ENCODE results near the gene MAD1L1.

Gene MAD1L1

DNA sequence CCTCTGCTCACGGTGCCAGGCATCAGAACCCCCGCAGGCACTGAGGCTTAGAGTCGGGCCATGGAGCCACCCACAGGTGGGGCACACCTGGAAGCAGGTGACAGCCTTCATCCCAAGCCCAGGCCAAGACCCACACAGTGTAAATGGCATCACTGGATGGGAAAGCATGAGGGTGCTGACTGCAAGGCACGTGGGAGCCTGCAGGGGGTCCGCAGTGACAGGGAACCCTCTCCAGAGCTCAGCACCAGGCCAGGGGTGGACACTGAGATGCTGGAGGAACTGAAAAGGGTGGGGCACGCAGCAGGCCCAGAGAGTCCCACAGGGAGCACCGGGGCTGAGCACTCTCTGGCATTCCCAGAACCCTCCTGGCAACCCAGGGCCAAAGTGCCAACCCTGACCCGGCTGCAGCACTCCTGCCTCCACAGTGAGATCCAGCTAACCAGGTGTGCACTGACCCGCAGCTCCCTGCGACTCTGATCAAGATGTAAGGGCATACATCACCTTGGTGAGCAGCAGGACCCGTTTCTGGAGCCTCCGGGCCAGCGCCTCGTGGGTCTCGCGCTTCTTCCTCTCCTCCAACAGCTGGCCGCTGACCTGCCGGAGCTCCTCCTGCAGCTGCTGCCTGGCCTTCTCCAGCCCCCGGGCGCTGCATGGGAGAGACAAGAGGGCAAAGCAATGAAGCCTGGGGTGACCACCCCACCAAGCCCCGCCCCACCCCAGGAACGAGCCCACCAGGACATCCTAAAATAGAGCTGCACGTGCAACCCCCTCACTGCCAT is 163.9 kb downstream of the MAD1L1 start:
- H3K23ac ChIP-seq (ENCODE audit: low read length in 2 of 2), result no peak overlapping the region
- H3K79me1 ChIP-seq (replicated peaks; ENCODE audit: low read length, poor library complexity, severe bottlenecking), result peaks cover 11% of the 10 kb centered on the region
- H2BK5ac ChIP-seq (ENCODE audit: low read depth, low read length, poor library complexity, severe bottlenecking), result no peak overlapping the region
- no peak overlapping the region for H2BK15ac ChIP-seq (ENCODE audit: low read depth, poor library complexity, severe bottlenecking)
- no peak overlapping the region for H2BK12ac ChIP-seq (ENCODE audit: low read length in 2 of 2)
- no peak overlapping the region for H3K4me2 ChIP-seq (ENCODE audit: low read length, poor library complexity, severe bottlenecking)
- no peak overlapping the region for H3K4ac ChIP-seq (ENCODE audit: low read depth in 1 of 2, low read length in 2 of 2)
- H3K27me3 ChIP-seq (ENCODE audit: control insufficient read depth in 1 of 2, insufficient read depth in 1 of 2, low read length in 2 of 2), result no peaks in the 10 kb centered on the region
- H4K8ac ChIP-seq (ENCODE audit: low read length), result no peak overlapping the region
- 92% methylated on average over 23 of the region's 23 CpGs for WGBS
- H3K36me3 ChIP-seq (ENCODE audit: control insufficient read depth in 1 of 2, insufficient read depth in 2 of 2, low read depth in 1 of 2, low read length in 2 of 2), result peaks cover 17 to 62% of the 10 kb centered on the region in 2 experiments
- no peak overlapping the region for H3K4me3 ChIP-seq (ENCODE audit: insufficient read depth in 1 of 2, low read depth in 1 of 2, low read length in 2 of 2)
- no peak overlapping the region for H2BK120ac ChIP-seq (ENCODE audit: low read depth, low read length)
- no peak overlapping the region for H3K18ac ChIP-seq (ENCODE audit: low read depth in 1 of 2, low read length in 2 of 2)
- no peaks in the 10 kb centered on the region for H3K9me3 ChIP-seq (ENCODE audit: control insufficient read depth, low read length)
- H3K4me1 ChIP-seq (ENCODE audit: control insufficient read depth, insufficient read depth, low read depth, low read length), result peaks cover 28% of the 10 kb centered on the region
- no peak overlapping the region for H3K27ac ChIP-seq (ENCODE audit: low read length, poor library complexity, severe bottlenecking)
- no peak overlapping the region for H2AK5ac ChIP-seq (ENCODE audit: low read length, severe bottlenecking)
- H3K14ac ChIP-seq (ENCODE audit: low read length in 2 of 2), result no peak overlapping the region
- H3K9ac ChIP-seq (ENCODE audit: low read length), result no peak overlapping the region
- H4K91ac ChIP-seq (ENCODE audit: low read length), result no peak overlapping the region
- no peak overlapping the region for H2AFZ ChIP-seq (ENCODE audit: low read depth, low read length)
- no peak for DNase-seq

- DNase-seq, result no peak
- Histone ChIP-seq H4K91ac (ENCODE audit: low read length) (no peak overlapping the region), H3K27me3 (ENCODE audit: control insufficient read depth in 1 of 2, insufficient read depth in 1 of 2, low read length in 2 of 2) (no peaks in the 10 kb centered on the region), H2BK15ac (ENCODE audit: low read depth, poor library complexity, severe bottlenecking) (no peak overlapping the region), H3K36me3 (ENCODE audit: control insufficient read depth in 1 of 2, insufficient read depth in 2 of 2, low read depth in 1 of 2, low read length in 2 of 2) (peaks cover 17 to 58% of the 10 kb centered on the region in 2 experiments), H3K23ac (ENCODE audit: low read length in 2 of 2) (no peak overlapping the region), H2BK120ac (ENCODE audit: low read depth, low read length) (no peak overlapping the region), H3K9ac (ENCODE audit: low read length) (no peak overlapping the region), H3K9me3 (ENCODE audit: control insufficient read depth, low read length) (no peaks in the 10 kb centered on the region), H3K27ac (ENCODE audit: low read length, poor library complexity, severe bottlenecking) (peak overlapping the region; percentile 56), H2BK12ac (ENCODE audit: low read length in 2 of 2) (no peak overlapping the region), H2AK5ac (ENCODE audit: low read length, severe bottlenecking) (peak overlapping the region; percentile 11), H3K79me1 (replicated peaks; ENCODE audit: low read length, poor library complexity, severe bottlenecking) (peaks cover 18% of the 10 kb centered on the region), H4K8ac (ENCODE audit: low read length) (no peak overlapping the region), H2BK5ac (ENCODE audit: low read depth, low read length, poor library complexity, severe bottlenecking) (no peak overlapping the region), H3K18ac (ENCODE audit: low read depth in 1 of 2, low read length in 2 of 2) (no peak overlapping the region), H3K4me3 (ENCODE audit: insufficient read depth in 1 of 2, low read depth in 1 of 2, low read length in 2 of 2) (no peak overlapping the region), H2AFZ (ENCODE audit: low read depth, low read length) (no peak overlapping the region), H3K4me1 (ENCODE audit: control insufficient read depth, insufficient read depth, low read depth, low read length) (peaks cover 32% of the 10 kb centered on the region), H3K4ac (ENCODE audit: low read depth in 1 of 2, low read length in 2 of 2) (no peak overlapping the region), H3K4me2 (ENCODE audit: low read length, poor library complexity, severe bottlenecking) (no peak overlapping the region), H3K14ac (ENCODE audit: low read length in 2 of 2) (peak overlapping the region in 1 of 2 experiments; percentile 58)
- WGBS, result 97% methylated on average over 28 of the region's 28 CpGs
These were observed 166.4 kb downstream of the MAD1L1 start for GRCh38 chr7:2066251-2066919.

DNA sequence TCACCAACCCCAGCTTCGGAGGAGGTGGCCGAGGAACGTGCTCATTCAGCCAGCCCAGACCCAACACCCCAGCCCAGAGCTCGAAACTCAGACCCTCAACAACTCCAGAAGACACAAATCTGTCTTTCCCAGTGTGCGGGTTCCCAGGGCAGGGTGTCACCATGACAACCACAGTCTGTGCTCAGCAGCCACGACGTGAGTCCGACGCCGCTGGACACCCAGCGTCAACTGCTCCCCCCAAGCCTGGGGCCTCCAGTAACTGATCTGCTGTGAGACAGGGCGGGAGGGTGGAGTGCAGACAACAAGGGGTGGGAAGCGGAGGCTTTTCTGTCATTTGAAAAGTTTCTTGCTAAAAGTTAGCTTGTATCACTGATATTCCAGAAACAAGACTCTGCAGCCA is 167.2 kb downstream of the MAD1L1 start:
- Histone ChIP-seq H3K27ac (ENCODE audit: low read length, poor library complexity, severe bottlenecking) (no peak overlapping the region), H2AK5ac (ENCODE audit: low read length, severe bottlenecking) (no peak overlapping the region), H3K27me3 (ENCODE audit: control insufficient read depth in 1 of 2, insufficient read depth in 1 of 2, low read length in 2 of 2) (no peaks in the 10 kb centered on the region), H3K4me3 (ENCODE audit: insufficient read depth in 1 of 2, low read depth in 1 of 2, low read length in 2 of 2) (no peak overlapping the region), H2BK12ac (ENCODE audit: low read length in 2 of 2) (no peak overlapping the region), H3K14ac (ENCODE audit: low read length in 2 of 2) (no peak overlapping the region), H2BK120ac (ENCODE audit: low read depth, low read length) (no peak overlapping the region), H2AFZ (ENCODE audit: low read depth, low read length) (no peak overlapping the region), H3K18ac (ENCODE audit: low read depth in 1 of 2, low read length in 2 of 2) (no peak overlapping the region), H4K91ac (ENCODE audit: low read length) (no peak overlapping the region), H3K4me2 (ENCODE audit: low read length, poor library complexity, severe bottlenecking) (no peak overlapping the region), H3K23ac (ENCODE audit: low read length in 2 of 2) (no peak overlapping the region), H3K9ac (ENCODE audit: low read length) (no peak overlapping the region), H3K4me1 (ENCODE audit: control insufficient read depth, insufficient read depth, low read depth, low read length) (peaks cover 32% of the 10 kb centered on the region), H2BK5ac (ENCODE audit: low read depth, low read length, poor library complexity, severe bottlenecking) (no peak overlapping the region), H4K8ac (ENCODE audit: low read length) (no peak overlapping the region), H3K36me3 (ENCODE audit: control insufficient read depth in 1 of 2, insufficient read depth in 2 of 2, low read depth in 1 of 2, low read length in 2 of 2) (peaks cover 17 to 59% of the 10 kb centered on the region in 2 experiments), H3K4ac (ENCODE audit: low read depth in 1 of 2, low read length in 2 of 2) (no peak overlapping the region), H3K79me1 (replicated peaks; ENCODE audit: low read length, poor library complexity, severe bottlenecking) (peaks cover 19% of the 10 kb centered on the region), H3K9me3 (ENCODE audit: control insufficient read depth, low read length) (no peaks in the 10 kb centered on the region), H2BK15ac (ENCODE audit: low read depth, poor library complexity, severe bottlenecking) (no peak overlapping the region)
- DNase-seq, result no peak
- WGBS, result 96% methylated on average over 13 of the region's 13 CpGs

GRCh38 chr7:2063563-2064260 is 169.0 kb downstream of the MAD1L1 start:
- Histone ChIP-seq H3K23ac (ENCODE audit: low read length in 2 of 2) (no peak overlapping the region), H3K9ac (ENCODE audit: low read length) (peak overlapping the region; percentile 64), H3K9me3 (ENCODE audit: control insufficient read depth, low read length) (no peaks in the 10 kb centered on the region), H3K27me3 (ENCODE audit: control insufficient read depth in 1 of 2, insufficient read depth in 1 of 2, low read length in 2 of 2) (no peaks in the 10 kb centered on the region), H2BK15ac (ENCODE audit: low read depth, poor library complexity, severe bottlenecking) (no peak overlapping the region), H3K36me3 (ENCODE audit: control insufficient read depth in 1 of 2, insufficient read depth in 2 of 2, low read depth in 1 of 2, low read length in 2 of 2) (peaks cover 17 to 62% of the 10 kb centered on the region in 2 experiments), H3K27ac (ENCODE audit: low read length, poor library complexity, severe bottlenecking) (no peak overlapping the region), H2BK12ac (ENCODE audit: low read length in 2 of 2) (no peak overlapping the region), H3K18ac (ENCODE audit: low read depth in 1 of 2, low read length in 2 of 2) (no peak overlapping the region), H3K79me1 (replicated peaks; ENCODE audit: low read length, poor library complexity, severe bottlenecking) (peaks cover 19% of the 10 kb centered on the region), H2BK5ac (ENCODE audit: low read depth, low read length, poor library complexity, severe bottlenecking) (no peak overlapping the region), H3K4ac (ENCODE audit: low read depth in 1 of 2, low read length in 2 of 2) (no peak overlapping the region), H4K8ac (ENCODE audit: low read length) (no peak overlapping the region), H3K14ac (ENCODE audit: low read length in 2 of 2) (no peak overlapping the region), H2AFZ (ENCODE audit: low read depth, low read length) (no peak overlapping the region), H2AK5ac (ENCODE audit: low read length, severe bottlenecking) (no peak overlapping the region), H4K91ac (ENCODE audit: low read length) (no peak overlapping the region), H3K4me3 (ENCODE audit: insufficient read depth in 1 of 2, low read depth in 1 of 2, low read length in 2 of 2) (no peak overlapping the region), H3K4me2 (ENCODE audit: low read length, poor library complexity, severe bottlenecking) (no peak overlapping the region), H3K4me1 (ENCODE audit: control insufficient read depth, insufficient read depth, low read depth, low read length) (peaks cover 17% of the 10 kb centered on the region), H2BK120ac (ENCODE audit: low read depth, low read length) (no peak overlapping the region)
- DNase-seq, result peak; percentile 25
- WGBS, result 88% methylated on average over 24 of the region's 24 CpGs

Measured in mesenchymal stem cell (in vitro differentiated cells and primary cell).